GM10266 (cell line): ENCODE measurements around the gene KIAA2012.

Experiments used
- DNase-seq: peaks from one replicate; pipeline ENCODE4 v3.0.0; 2012; ENCODE audit errors: extremely low spot score
- CTCF ChIP-seq: IDR thresholded peaks from 2 replicates; pipeline ENCODE4 v1.5.1; 2012; ENCODE audit warnings: mild to moderate bottlenecking, low read depth; ENCODE audit not compliant: control insufficient read depth, insufficient read depth; ENCODE audit errors: missing control alignments

The KIAA2012 gene

GRCh38 chr2:202054679-202055078 lies 18.4 kb upstream of the KIAA2012 start:
- TF ChIP-seq CTCF: no peak
- no peak for DNase-seq

GRCh38 chr2:202056611-202057010 lies 16.4 kb upstream of the KIAA2012 start:
- no peak for DNase-seq
- peak; percentile 26 for TF ChIP-seq CTCF

- TF ChIP-seq CTCF: no peak
- no peak for DNase-seq
Measured at GRCh38 chr2:202060218-202060617, 12.8 kb upstream of the KIAA2012 start.

GRCh38 chr2:202061695-202062094 lies 11.4 kb upstream of the KIAA2012 start:
- DNase-seq: no peak
- no peak for TF ChIP-seq CTCF

- no peak for DNase-seq
- TF ChIP-seq CTCF: no peak
Measured at GRCh38 chr2:202064171-202064880, 8.7 kb upstream of the KIAA2012 start.

- TF ChIP-seq CTCF: no peak
- DNase-seq: no peak
Measured at GRCh38 chr2:202064881-202065230, 8.2 kb upstream of the KIAA2012 start.

DNA sequence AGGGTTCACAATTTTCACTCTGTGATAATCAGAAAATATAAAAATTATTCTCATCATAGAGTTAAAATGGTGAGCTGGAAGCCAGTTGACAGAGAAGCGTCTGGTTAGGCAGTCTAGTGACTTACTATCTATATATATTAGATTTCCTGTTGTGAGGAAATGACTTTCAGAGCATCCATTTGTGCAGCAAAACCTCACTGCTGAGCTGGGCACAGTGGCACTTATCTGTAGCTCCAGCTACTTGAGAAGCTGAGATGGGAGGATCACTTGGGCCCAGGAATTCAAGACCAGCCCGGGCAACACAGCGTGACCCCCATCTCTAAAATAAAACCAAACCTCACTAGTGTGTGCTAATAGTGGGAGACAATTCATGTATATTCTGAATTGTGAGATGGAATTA lies 7.2 kb upstream of the KIAA2012 start:
- no peak for DNase-seq
- no peak for TF ChIP-seq CTCF
